SK-N-SH treated with all-trans-retinoic acid at 6 μM for 48 hours (cell line): Measurements from ENCODE around the gene SDK1.

ENCODE experiments used
- ATAC-seq: fragments of 200-7000 bp; cut with Tn5 transposase; 3 replicates; pipeline ENCODE4 v1.9.1; 2020; ENCODE audit warnings: mild to moderate bottlenecking, moderate library complexity
- ARNTL ChIP-seq: fragments of 450-650 bp; formaldehyde crosslinking; IDR thresholded peaks from 2 replicates; pipeline ENCODE4 v1.5.0; 2020; ENCODE audit warnings: low read depth, mild to moderate bottlenecking, moderate library complexity, borderline replicate concordance
- BACH2 ChIP-seq: fragments of 250-450 bp; sonication (Bioruptor Pico); IDR thresholded peaks from 2 replicates; pipeline ENCODE4 v1.9.0; 2021; ENCODE audit warnings: mild to moderate bottlenecking, borderline replicate concordance
- CREB5 ChIP-seq: fragments of 250-450 bp; sonication (Bioruptor Pico); IDR thresholded peaks from 2 replicates; pipeline ENCODE4 v1.5.1; 2020; ENCODE audit warnings: low read depth, mild to moderate bottlenecking, moderate library complexity
- CSDC2 ChIP-seq: fragments of 250-450 bp; sonication (Bioruptor Pico); IDR thresholded peaks from 2 replicates; pipeline ENCODE4 v1.5.0; 2020; ENCODE audit warnings: mild to moderate bottlenecking, moderate library complexity
- ISL1 ChIP-seq: fragments of 250-450 bp; sonication (Bioruptor Pico); IDR thresholded peaks from 2 replicates; pipeline ENCODE4 v2.1.2; 2022; ENCODE audit warnings: mild to moderate bottlenecking, moderate library complexity
- OSR1 ChIP-seq: fragments of 250-450 bp; sonication (Bioruptor Pico); IDR thresholded peaks from 2 replicates; pipeline ENCODE4 v1.8.0; 2022; ENCODE audit warnings: moderate library complexity, mild to moderate bottlenecking, inconsistent platforms
- PATZ1 ChIP-seq: fragments of 250-450 bp; sonication (Bioruptor Pico); IDR thresholded peaks from 2 replicates; pipeline ENCODE4 v1.8.0; 2020; ENCODE audit warnings: mild to moderate bottlenecking, moderate library complexity, borderline replicate concordance
- RARB ChIP-seq: fragments of 250-450 bp; sonication (Bioruptor Pico); IDR thresholded peaks from 2 replicates; pipeline ENCODE4 v1.8.0; 2021; ENCODE audit warnings: mild to moderate bottlenecking, moderate library complexity
- SNAI2 ChIP-seq: fragments of 250-450 bp; sonication (Bioruptor Pico); IDR thresholded peaks from 2 replicates; pipeline ENCODE4 v1.5.0; 2020; ENCODE audit warnings: mild to moderate bottlenecking, moderate library complexity
- TCF4 ChIP-seq: fragments of 250-450 bp; sonication (Bioruptor Pico); IDR thresholded peaks from 2 replicates; pipeline ENCODE4 v1.8.0; 2021; ENCODE audit warnings: mild to moderate bottlenecking, moderate library complexity, borderline replicate concordance
- ZC3H10 ChIP-seq: fragments of 250-450 bp; sonication (Bioruptor Pico); IDR thresholded peaks from 2 replicates; pipeline ENCODE4 v1.5.1; 2021; ENCODE audit warnings: mild to moderate bottlenecking, moderate library complexity
- ZFP3 ChIP-seq: fragments of 250-450 bp; sonication (Bioruptor Pico); IDR thresholded peaks from 2 replicates; pipeline ENCODE4 v1.5.0; 2020; ENCODE audit warnings: mild to moderate bottlenecking, moderate library complexity
- ZFP30 ChIP-seq: fragments of 450-650 bp; formaldehyde crosslinking; IDR thresholded peaks from 2 replicates; pipeline ENCODE4 v1.5.0; 2022; ENCODE audit warnings: mild to moderate bottlenecking, moderate library complexity
- ZNF565 ChIP-seq: fragments of 450-650 bp; formaldehyde crosslinking; conservative IDR thresholded peaks from 2 replicates; pipeline ENCODE4 v1.5.0; 2020; ENCODE audit warnings: low read depth, mild to moderate bottlenecking, moderate library complexity
- ZNF70 ChIP-seq: fragments of 450-650 bp; formaldehyde crosslinking; IDR thresholded peaks from 2 replicates; pipeline ENCODE4 v1.5.0; 2020; ENCODE audit warnings: mild to moderate bottlenecking, moderate library complexity
- ZNF8 ChIP-seq: fragments of 450-650 bp; formaldehyde crosslinking; IDR thresholded peaks from 2 replicates; pipeline ENCODE4 v1.5.0; 2020; ENCODE audit warnings: mild to moderate bottlenecking, moderate library complexity
- TF ChIP-seq, protein P1 (sequence below): fragments of 250-450 bp; sonication (Bioruptor Pico); IDR thresholded peaks from 2 replicates; pipeline ENCODE4 v1.5.0; 2020; ENCODE audit warnings: mild to moderate bottlenecking, moderate library complexity

SDK1 gene

DNA sequence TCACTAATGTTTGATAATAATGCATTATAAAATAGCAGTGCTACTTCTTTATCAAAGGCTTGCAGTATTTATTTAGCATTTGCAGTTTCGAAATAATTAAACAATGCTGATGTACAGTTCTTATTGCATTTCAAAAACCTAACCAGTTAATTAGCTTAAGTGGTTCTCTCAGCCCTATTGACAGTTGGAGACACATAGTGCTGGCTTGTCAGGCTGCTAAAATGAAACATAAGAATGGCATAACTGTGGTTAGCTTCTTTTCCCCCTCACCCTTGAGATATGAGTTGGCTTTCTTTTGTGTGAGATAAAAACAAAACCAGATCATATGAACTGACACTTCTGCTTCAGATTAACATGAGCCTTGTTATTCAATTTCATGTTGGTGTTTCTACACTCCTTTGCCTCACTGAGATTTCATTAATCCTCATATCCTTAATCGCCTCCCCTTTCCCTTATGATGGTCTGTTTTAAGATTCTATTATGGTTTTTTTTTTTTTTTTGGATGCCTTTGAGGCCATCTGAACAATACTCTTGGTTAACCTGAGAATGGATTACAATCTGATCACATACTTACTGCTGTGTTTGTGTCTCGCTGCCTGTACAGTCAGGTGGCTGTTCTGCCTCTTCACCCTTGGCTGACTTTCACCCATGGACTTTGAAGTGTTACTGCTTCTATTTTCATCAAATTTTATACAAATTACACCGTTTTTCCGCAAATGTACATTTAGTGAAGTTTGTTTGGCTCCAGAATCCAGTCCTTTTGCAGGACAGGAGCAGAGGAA lies 108.0 kb downstream of the SDK1 start:
- ATAC-seq: no peak
- TF ChIP-seq SNAI2 (0 out of 2 replicates have a peak, but pooled peaks have one; percentile 33), ZNF565 (no peak), ISL1 (CRISPR knock-in tag) (peak; percentile 40; the same call in 1 of the 2 replicates)

- TF ChIP-seq PATZ1 (CRISPR knock-in tag) (no peak), BACH2 (CRISPR knock-in tag) (no peak), ISL1 (CRISPR knock-in tag) (no peak)
- no peak for ATAC-seq
These were observed 111.8 kb downstream of the SDK1 start for GRCh38 chr7:3412871-3413270.

- TF ChIP-seq ZC3H10 (no peak), ZFP3 (CRISPR knock-in tag) (0 out of 2 replicates have a peak, but pooled peaks have one; percentile 56)
- no peak for ATAC-seq
These were observed 114.8 kb downstream of the SDK1 start for GRCh38 chr7:3415861-3416312.

DNA sequence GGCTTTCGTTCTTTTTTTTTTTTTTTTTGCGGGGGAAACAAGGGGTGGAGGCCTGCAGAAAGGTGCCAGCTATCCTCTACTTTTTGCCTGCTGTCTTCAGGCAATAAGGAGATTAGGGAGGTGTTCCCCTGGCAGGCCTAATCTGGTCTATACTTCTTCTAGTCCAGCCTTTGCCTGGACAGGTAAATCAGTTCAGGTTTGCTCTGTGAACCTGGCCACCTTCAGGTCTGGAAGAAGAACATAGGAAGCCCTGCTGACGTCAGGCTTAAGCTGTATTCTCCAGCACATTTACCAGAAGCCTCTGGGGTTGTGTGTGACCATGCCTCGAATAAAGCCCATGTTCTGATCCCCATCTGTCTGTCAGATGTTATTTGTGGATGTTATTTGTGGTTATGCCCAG lies 115.4 kb downstream of the SDK1 start:
- TF ChIP-seq ARNTL (no peak), ZNF565 (no peak), ISL1 (CRISPR knock-in tag) (no peak), CSDC2 (CRISPR knock-in tag) (no peak), TCF4 (no peak)
- ATAC-seq: no peak

- TF ChIP-seq ISL1 (CRISPR knock-in tag) (peak; percentile 50), ZFP3 (CRISPR knock-in tag) (no peak), RARB (CRISPR knock-in tag) (no peak)
- TF ChIP-seq, all 23 proteins: peak for 1
- ATAC-seq: no peak
These were observed 124.0 kb downstream of the SDK1 start for GRCh38 chr7:3425087-3425486.

- TF ChIP-seq, protein P1, sequence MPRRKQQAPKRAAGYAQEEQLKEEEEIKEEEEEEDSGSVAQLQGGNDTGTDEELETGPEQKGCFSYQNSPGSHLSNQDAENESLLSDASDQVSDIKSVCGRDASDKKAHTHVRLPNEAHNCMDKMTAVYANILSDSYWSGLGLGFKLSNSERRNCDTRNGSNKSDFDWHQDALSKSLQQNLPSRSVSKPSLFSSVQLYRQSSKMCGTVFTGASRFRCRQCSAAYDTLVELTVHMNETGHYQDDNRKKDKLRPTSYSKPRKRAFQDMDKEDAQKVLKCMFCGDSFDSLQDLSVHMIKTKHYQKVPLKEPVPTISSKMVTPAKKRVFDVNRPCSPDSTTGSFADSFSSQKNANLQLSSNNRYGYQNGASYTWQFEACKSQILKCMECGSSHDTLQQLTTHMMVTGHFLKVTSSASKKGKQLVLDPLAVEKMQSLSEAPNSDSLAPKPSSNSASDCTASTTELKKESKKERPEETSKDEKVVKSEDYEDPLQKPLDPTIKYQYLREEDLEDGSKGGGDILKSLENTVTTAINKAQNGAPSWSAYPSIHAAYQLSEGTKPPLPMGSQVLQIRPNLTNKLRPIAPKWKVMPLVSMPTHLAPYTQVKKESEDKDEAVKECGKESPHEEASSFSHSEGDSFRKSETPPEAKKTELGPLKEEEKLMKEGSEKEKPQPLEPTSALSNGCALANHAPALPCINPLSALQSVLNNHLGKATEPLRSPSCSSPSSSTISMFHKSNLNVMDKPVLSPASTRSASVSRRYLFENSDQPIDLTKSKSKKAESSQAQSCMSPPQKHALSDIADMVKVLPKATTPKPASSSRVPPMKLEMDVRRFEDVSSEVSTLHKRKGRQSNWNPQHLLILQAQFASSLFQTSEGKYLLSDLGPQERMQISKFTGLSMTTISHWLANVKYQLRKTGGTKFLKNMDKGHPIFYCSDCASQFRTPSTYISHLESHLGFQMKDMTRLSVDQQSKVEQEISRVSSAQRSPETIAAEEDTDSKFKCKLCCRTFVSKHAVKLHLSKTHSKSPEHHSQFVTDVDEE (CRISPR knock-in tag): no peak
- TF ChIP-seq ARNTL (no peak), ZNF565 (no peak), ZNF8 (no peak), ZFP3 (CRISPR knock-in tag) (no peak)
- TF ChIP-seq, all 23 proteins: peak for 0
- ATAC-seq: no peak
These were observed 125.0 kb downstream of the SDK1 start for GRCh38 chr7:3426064-3426463.

DNA sequence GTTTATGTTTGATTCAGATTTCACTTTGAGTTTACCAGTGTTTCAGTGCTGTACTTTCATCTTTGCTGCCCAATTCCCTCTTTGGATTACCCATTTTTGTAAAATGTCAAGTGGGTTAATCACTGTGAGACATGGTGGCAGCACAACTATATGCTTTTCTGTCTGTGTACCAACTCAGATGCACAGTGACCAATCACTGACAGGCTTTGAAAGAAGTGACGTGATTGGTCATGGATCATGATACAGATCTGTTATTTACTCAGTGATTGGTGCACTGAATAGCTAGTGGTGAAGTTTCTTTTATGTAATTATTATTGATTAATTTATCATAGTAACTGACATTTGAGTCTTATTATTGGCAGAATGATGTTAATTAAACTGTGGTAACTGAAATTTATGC lies 126.9 kb downstream of the SDK1 start:
- TF ChIP-seq, protein P1 (CRISPR knock-in tag): no peak
- TF ChIP-seq TCF4: no peak
- TF ChIP-seq OSR1 (CRISPR knock-in tag): no peak
- TF ChIP-seq ZNF70 (CRISPR knock-in tag): no peak
- no peak for TF ChIP-seq RARB (CRISPR knock-in tag)
- no peak for TF ChIP-seq ZFP30 (CRISPR knock-in tag)
- TF ChIP-seq CREB5 (CRISPR knock-in tag): no peak
- TF ChIP-seq CSDC2 (CRISPR knock-in tag): no peak
- TF ChIP-seq, all 23 proteins: peak for 0

More for the DNA sequence above, 126.9 kb downstream of the SDK1 start:
- no peak for ATAC-seq
